ENCODE data around the gene CLMN. TPM values are rescaled to one million over a fixed set of nuclear protein-coding genes. Genes with fewer than 3 reads are reported as not detected.

Gene CLMN
- total RNA-seq, 2 donors from 2014 or later: 105 to 131 TPM

GRCh38 chr14:95296966-95297365 is 22.7 kb downstream of the CLMN start:
- DNase-seq: no peak
- Histone ChIP-seq H3K4me3 (no peak overlapping the region), H3K9ac (ENCODE audit: low read depth in 2 of 2, low read length in 2 of 2) (no peak overlapping the region), H3K4me1 (peaks cover 3% of the 10 kb centered on the region), H3K9me3 (no peaks in the 10 kb centered on the region), H3K27me3 (no peaks in the 10 kb centered on the region), H3K27ac (no peak overlapping the region), H3K36me3 (no peaks in the 10 kb centered on the region)
- no peak for TF ChIP-seq CTCF (IDR thresholded peaks at IDR 0.05)
- intact Hi-C loops (cut with DNase I): no loop called here

GRCh38 chr14:95295600-95296376 is 23.9 kb downstream of the CLMN start:
- H3K36me3 ChIP-seq: no peaks in the 10 kb centered on the region
- intact Hi-C loops (cut with DNase I): no loop called here
- H3K9ac ChIP-seq (ENCODE audit: low read depth in 2 of 2, low read length in 2 of 2): no peak overlapping the region
- peaks cover 10% of the 10 kb centered on the region for H3K4me1 ChIP-seq
- H3K27ac ChIP-seq: no peak overlapping the region
- H3K27me3 ChIP-seq: no peaks in the 10 kb centered on the region
- no peak for TF ChIP-seq CTCF (IDR thresholded peaks at IDR 0.05)
- no peaks in the 10 kb centered on the region for H3K9me3 ChIP-seq
- DNase-seq: no peak
- H3K4me3 ChIP-seq: no peak overlapping the region

GRCh38 chr14:95294834-95295599 is 24.7 kb downstream of the CLMN start:
- Histone ChIP-seq H3K9ac (ENCODE audit: low read depth in 2 of 2, low read length in 2 of 2) (no peak overlapping the region), H3K4me3 (no peak overlapping the region), H3K4me1 (peaks cover 10% of the 10 kb centered on the region), H3K27me3 (no peaks in the 10 kb centered on the region), H3K36me3 (no peaks in the 10 kb centered on the region), H3K9me3 (no peaks in the 10 kb centered on the region), H3K27ac (no peak overlapping the region)
- peak; percentile 58 for DNase-seq
- intact Hi-C loops (cut with DNase I): no loop called here
- TF ChIP-seq CTCF (IDR thresholded peaks at IDR 0.05): no peak

- no peak overlapping the region for H3K4me3 ChIP-seq
- no peak overlapping the region for H3K9ac ChIP-seq (ENCODE audit: low read depth in 2 of 2, low read length in 2 of 2)
- DNase-seq: no peak
- peaks cover 10% of the 10 kb centered on the region for H3K4me1 ChIP-seq
- H3K27ac ChIP-seq: no peak overlapping the region
- H3K27me3 ChIP-seq: no peaks in the 10 kb centered on the region
- intact Hi-C loops (cut with DNase I): no loop called here
- no peaks in the 10 kb centered on the region for H3K9me3 ChIP-seq
- TF ChIP-seq CTCF (IDR thresholded peaks at IDR 0.05): no peak
- no peaks in the 10 kb centered on the region for H3K36me3 ChIP-seq
These were observed 25.4 kb downstream of the CLMN start for GRCh38 chr14:95294320-95294719.

GRCh38 chr14:95293449-95293848 is 26.3 kb downstream of the CLMN start:
- H3K4me1 ChIP-seq: peaks cover 10% of the 10 kb centered on the region
- TF ChIP-seq CTCF (IDR thresholded peaks at IDR 0.05): no peak

More at GRCh38 chr14:95293449-95293848, 26.3 kb downstream of the CLMN start:
- no peaks in the 10 kb centered on the region for H3K36me3 ChIP-seq
- no peaks in the 10 kb centered on the region for H3K9me3 ChIP-seq
- no peak overlapping the region for H3K4me3 ChIP-seq
- no peak overlapping the region for H3K9ac ChIP-seq (ENCODE audit: low read depth in 2 of 2, low read length in 2 of 2)
- no peaks in the 10 kb centered on the region for H3K27me3 ChIP-seq
- no peak overlapping the region for H3K27ac ChIP-seq
- intact Hi-C loops (cut with DNase I): no loop called here
- DNase-seq: no peak
